GM19193 (cell line): ENCODE results near the gene DNASE1L3.
A peak's percentile ranks its signal among the peaks of the same experiment; 100 is the strongest.

Source experiments
- POLR2A ChIP-seq: IDR thresholded peaks from 4 replicates; pipeline ENCODE4 v1.6.1; 2011; ENCODE audit not compliant: insufficient read depth, insufficient read length; ENCODE audit errors: extremely low read depth

The DNASE1L3 gene

DNA sequence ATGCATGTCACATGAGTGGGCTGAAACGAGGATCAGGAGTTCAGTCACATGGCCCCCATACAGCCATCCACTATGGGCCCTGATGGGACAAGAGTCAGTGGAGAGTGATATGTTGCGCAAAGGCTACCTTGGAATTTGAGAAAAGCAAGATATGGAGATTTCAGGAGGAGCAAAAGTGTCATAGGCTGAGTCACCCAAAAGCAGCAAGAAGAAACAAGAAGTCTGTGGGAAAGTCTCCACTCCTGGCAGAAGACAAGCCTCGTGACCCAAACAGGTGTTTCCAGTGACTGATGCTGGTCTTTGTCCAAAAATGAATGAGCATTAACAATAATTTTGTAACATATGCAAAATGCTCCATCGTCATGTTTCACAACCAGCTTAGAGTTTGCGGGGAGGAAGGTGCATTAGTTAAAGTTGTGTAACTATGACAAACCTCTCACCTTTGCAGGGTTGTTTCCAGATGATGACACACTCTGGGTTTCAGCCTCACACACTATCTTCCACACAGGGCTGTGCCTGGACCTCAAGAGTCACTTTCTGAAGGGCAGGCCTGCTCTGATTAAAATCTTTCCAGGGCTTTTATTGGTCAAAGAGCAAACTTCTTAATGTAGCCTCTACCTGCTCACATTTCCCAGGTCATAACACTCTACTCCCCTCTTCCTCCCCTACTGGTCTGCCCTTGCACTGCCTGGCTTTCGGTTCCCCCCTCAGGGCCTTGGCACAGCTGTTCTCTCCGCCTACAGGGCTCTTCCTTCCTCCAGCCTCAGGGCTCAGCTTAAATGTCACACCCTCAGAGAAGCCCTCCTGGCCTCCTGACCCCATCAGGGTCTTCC lies 3.9 kb upstream of the DNASE1L3 start:
- peak; percentile 17 for TF ChIP-seq POLR2A

DNA sequence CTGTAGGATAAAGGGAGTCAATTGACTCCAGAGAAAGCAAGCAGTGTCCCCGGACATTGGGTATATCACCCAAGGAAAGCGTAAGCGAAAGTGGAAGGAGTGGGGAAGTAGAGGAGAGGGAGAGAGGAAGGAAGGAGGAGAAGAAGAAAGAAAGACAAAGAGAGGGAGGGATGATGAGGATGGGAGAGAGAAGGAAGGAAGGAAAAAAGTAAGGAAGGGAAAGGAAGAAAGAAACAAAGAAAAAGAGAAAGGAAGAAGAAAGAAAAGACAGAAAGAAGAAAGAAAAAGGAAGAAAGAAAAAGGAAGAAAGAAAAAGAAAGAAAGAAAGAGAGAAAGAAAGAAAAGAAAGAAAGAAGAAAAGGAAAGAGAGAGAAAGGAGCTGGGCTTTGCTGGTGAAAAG lies 839 bp downstream of the DNASE1L3 start:
- no peak for TF ChIP-seq POLR2A

DNA sequence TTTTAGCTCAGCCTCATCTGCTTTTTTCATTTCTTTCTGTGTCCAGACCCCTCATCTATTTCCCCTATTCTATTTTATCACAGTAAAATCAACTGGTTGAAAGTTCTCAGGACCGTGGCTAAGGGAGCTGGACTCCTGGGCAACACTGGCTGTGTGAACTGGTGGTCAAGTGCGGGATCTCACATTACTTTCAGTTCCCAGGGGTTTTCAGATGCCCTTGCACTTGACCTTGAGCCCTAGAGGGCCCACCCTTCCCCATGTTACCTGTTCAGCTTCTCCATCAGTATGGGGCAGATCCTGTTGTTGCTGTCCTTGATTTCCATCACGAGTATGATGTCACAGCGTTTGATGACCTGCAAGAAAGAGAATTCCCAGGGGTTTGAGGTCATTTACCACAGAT lies 2.8 kb downstream of the DNASE1L3 start:
- TF ChIP-seq POLR2A, result no peak

DNA sequence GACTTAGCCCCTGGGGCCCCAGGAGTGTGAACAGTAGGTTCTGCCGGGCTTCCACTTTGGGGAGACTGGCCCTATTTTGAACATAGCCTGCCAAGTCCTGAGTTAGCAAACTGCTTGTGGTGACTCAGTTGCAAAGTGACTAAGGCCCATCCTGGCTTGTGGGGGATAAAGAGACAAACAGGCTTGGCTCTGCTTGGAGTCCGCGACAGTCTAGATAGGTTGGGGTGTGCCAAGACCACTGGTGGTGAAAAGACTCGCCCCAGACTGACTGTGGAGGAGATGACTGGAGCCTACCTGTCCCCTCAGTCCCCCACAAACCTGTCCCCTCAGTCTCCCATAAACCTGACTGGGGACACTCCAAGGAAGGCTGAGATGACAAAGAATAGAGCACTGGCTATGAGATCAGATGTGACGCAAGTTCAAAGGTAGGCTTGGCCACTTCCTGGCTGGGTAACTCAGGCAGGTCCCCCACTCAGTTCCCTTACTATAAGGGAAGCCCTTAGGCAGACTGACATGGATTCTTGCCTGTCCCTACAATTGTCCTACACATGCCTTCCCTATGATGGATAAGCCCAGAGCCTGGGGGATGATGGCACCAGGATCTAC lies 4.3 kb downstream of the DNASE1L3 start:
- no peak for TF ChIP-seq POLR2A

DNA sequence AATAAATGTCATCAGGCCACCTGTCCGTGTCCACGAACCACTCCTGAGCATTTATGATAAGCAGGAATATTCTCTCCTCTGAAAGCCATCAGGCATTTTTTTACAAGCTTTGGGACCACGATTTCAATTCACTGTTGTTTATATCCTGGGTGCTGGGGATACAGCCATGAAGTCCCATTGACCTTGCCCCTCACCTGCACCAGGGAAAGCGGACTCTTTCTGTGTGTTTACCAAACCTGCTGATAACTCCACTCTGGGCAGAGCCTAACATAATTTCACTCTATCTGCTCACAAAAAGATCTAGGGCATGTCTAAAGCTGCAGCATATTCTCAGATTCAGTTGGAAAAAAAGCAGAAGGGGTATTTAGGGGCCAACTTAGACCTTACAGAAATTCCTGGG lies 4.8 kb downstream of the DNASE1L3 start:
- TF ChIP-seq POLR2A, result no peak

DNA sequence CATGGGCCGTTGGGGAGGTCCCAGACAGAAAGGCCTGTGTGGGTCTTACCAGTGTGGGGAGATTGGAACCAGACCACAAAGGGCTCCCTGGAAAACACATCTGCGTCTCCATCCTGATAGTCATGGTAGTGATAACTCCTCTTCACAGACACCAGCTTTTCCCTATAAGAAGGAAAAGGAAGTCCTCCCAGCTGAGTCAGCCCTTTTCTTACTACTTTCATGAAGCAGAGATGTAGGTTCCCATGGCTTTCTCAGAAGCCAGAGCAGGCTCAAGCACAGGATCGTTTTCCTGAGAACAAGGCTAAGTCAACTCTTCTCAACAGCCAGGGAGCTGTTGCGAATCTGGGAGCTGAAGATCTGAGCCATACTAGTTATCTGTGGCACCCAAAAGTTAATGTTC lies 6.1 kb downstream of the DNASE1L3 start:
- no peak for TF ChIP-seq POLR2A

DNA sequence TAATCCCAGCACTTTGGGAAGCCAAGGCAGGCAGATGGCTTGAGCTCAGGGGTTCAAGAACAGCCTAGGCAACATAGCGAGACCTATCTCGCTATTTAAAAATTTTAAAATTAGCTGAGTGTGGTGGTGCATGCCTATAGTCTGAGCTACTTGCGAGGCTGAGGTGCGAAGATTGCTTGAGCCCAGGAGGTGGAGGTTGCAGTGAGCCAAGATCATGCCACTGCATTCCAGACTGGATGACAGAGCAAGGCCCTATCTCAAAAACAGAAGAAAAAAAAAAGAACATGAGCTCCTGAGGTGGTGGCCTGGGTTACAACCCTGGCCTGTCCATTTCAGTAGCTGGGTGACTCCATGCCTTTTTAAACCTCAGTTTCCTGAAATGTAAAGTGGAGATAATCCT lies 7.2 kb downstream of the DNASE1L3 start:
- TF ChIP-seq POLR2A, result no peak

DNA sequence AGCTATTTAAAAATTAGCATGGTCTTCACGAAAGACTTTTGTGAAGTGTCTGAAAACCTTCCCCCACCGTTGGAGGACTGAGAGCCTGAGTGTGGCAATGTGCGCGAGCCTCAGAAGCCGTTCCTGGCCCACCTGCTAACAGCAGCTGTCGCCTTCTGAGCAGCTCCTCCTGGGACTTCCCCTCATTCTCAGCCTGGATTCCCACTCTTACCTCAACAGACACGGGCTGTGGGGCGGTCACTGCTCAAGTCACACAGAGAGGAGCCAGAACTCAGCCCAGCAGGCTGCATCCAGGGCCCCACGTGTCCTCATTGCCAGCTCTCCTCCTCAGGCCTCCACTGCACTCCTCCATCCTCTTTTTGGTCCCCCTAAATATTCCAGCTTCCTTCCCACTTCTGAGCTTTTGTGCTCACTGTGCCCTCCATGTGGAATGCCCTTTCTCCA lies 7.8 kb downstream of the DNASE1L3 start:
- TF ChIP-seq POLR2A, result peak; percentile 30

DNA sequence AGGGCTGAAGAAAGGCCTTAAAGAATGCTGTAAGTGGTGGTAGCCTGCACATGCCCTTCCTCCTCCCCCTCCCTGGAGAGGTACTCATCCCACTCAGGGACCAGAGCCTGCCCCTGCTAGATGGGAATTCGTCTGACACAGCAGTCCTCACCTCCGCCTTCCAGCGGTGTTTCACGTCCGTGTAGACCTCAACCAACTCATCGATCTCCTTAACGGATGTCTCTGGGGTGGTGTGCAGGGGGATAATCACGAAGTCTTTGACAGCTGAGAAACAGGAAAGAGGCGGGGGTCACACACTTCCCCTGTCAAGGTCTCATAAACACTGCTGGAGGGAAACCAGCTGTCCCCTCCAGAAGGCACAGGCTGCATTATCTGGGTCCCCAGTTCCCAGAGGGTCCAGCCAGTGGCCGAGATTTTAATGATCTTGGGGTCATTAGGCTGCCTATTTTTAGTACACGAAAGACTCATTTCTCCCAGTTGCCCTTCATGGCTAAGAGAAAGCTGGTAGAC lies 9.9 kb downstream of the DNASE1L3 start:
- TF ChIP-seq POLR2A, result no peak

DNA sequence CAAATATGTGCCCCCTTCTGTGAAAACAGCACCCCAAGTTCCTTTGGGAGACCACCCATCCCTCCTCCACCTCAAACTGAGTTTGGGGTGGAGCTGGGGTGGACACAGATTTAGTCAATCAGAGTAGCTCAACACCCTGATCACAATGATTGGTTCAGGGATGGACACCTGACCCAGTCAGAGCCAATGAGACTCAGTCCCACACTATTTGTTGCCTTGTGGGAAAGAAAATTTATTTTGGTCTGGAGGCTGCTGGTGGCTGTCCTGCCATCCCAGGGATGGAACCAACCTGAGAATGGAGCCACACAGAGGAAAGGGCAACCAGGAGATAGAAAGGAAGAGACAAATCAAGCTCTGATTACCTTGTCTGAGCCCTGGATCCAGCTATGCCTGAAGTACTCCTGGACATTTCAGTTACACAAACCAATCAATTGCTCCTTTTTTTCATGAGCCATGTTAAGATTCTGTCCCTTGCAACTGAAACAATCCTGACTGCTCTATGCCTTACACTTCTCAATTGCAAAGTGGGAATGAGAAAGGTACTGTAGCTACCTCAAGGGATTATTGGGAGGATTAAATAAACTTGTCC lies 10.6 kb downstream of the DNASE1L3 start:
- TF ChIP-seq POLR2A, result no peak

DNA sequence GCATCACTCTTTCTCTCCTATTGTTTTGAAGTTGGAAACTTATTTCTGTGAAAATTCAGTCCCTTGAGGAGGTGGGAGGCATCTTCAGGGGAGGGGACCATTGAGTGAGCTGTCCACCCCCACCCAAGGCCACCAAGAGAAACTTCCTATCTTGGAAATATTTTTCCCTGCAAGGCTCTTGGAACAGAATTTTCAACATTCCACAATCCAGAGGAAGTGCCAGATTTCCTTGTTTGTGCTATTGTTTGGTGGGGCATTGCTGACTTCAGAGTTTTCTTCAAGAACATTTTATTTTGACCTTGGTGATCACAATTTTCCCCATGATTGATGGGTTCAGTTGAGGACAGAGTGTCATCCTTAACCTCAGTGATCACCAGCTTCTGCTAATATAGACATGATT lies 12.0 kb downstream of the DNASE1L3 start:
- TF ChIP-seq POLR2A, result no peak

DNA sequence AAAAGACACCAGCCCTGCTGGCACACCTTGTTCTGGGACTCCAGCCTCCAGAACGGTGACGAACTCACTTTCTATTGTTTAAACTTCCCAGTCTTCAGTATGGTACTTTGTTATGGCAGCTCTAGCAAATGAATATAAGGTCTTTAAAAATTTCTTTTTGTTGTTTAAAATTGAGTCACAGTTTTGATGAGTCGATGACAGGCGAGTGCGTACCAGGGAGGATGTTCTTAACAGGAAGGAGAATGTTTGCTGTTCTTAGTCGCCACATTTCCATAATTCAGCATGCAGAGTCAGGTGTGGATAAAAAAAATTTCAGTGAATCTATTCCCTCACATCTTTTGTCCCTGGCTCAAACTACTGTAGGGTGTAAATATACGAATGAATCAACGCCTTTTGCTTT lies 12.4 kb downstream of the DNASE1L3 start:
- no peak for TF ChIP-seq POLR2A

DNA sequence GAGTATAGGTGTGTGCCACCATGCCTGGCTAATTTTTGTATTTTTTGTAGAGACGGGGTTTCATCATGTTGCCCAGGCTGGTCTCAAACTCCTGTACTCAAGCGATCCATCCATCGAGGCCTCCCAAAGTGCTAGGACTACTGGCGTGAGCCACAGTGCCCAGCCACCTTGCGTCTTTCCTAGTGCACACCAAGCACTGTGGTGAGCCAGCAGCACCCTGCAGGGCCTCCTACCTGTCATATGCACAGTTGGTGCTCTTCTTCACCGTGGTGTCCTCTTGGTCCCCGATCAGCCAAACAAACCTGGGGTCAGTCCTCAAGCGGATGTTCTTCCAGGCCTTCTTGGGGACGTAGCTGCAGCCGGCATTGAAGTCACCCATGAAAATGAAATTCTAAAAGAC lies 13.2 kb downstream of the DNASE1L3 start:
- TF ChIP-seq POLR2A, result no peak

DNA sequence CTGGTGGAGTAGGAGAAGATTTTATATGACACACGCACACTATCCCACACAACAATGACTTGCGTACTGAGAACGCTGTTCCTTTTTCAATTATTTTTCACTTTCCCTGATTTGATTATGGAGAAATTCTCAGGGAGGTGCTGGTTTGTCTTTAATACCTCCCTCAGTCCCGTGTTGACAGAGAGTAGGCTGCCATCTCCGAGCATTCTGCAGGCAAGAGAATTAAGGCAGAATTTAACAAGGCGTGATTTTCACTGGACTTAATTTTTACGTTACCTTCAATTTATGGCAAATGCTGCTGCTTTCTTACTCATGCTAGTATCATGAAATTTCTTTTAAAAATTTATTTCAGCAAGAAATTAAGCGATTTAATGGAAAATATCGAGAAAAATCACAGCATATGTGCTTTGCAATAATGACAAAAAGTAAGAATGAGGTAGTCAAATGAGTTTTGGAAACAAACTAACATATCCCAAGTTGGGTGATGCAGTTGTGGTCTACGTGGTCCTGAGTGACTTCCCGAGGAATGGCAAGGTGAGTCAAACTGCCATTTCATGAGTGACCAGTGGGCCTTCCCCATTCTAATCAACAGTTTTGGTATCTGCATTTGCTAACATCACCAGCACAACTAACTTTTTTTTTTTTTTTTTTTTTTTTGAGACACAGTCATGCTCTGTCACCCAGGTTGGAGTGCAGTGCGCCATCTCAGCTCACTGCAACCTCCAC lies 16.9 kb downstream of the DNASE1L3 start:
- TF ChIP-seq POLR2A, result no peak

DNA sequence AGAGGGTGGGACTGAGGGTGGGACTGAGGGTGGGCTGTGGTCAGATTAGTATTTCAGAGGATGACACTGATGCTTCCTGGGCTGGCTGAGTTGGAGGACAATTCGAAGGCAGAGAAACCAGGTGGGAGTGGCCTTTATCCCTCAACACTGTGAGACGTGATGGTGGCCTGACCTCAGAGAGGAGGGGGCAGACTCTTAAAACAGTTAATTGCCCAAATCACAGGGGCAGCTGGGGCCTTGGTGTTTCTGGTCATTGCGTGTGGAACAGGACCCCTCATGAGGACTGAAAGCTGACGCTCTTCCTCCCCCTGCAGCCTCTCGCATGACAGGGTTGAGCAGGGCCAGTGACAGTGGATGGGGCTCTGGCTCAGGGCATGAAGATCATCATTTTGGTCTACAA lies 18.7 kb downstream of the DNASE1L3 start:
- no peak for TF ChIP-seq POLR2A

DNA sequence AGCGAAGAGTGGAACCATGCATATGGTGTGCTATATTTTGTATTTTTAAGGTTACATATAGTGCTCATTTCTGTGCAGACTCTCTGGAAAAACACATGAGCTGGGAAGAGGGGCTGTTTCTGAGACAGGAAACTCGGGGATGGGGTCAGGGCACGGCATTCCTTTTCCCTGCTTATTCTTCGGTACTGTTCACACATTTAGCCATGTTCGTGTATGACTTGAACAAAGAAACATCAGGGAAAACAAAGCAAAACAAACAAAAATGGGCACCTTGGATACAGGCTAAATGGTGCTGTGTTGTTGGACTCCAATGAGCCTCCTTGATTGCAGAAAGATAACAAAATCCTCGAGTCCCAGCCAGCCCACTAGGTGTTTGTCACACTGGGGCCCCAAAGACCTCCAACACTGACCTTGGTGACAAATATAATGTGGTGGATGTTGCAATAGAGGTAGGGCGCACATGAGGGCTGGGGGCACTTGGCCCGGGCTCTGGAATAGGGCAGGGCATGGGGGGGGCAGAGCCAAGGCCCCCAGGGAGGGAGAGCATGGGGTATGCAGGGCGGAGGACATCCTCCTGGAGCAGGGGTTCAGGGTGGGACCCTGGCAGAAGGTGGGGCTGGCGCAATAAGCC lies 19.3 kb downstream of the DNASE1L3 start:
- TF ChIP-seq POLR2A, result no peak

DNA sequence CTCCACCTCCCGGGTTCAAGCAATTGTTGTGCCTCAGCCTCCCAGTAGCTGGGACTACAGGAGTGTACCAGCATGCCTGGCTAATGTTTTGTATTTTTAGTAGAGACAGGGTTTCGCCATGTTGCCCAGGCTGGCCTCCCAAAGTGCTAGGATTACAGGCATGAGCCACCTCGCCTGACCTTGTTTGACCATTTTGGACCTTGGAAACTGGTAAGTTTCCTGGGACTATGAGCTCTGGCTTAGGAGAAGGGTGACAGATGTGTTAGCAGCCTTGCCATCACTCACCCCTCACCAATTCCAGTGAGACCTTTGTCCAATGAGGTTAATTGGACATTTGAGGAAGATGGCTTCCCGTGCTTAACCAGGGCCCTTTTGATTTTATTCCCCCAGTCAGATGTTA lies 19.9 kb downstream of the DNASE1L3 start:
- no peak for TF ChIP-seq POLR2A
